ENCODE results near the gene KRT35.
"Not testable (repeated sequence)": the region's sequence is repeated elsewhere in the genome, so short reads cannot be mapped to it uniquely, and the experiment has no call there.

KRT35 gene

GRCh38 chr17:41451154-41451728, 29.7 kb downstream of the KRT35 start:
- DNase-seq: no peak

GRCh38 chr17:41449008-41449407, 31.9 kb downstream of the KRT35 start:
- no peak for DNase-seq

- DNase-seq: no peak
Observed at GRCh38 chr17:41448506-41448905, 32.4 kb downstream of the KRT35 start.

GRCh38 chr17:41446806-41447205, 34.1 kb downstream of the KRT35 start:
- DNase-seq: no peak

- DNase-seq: no peak
Observed at GRCh38 chr17:41444640-41445039, 36.3 kb downstream of the KRT35 start.

GRCh38 chr17:41444186-41444585, 36.8 kb downstream of the KRT35 start:
- DNase-seq: no peak

GRCh38 chr17:41442739-41443138, 38.2 kb downstream of the KRT35 start:
- DNase-seq: no peak

GRCh38 chr17:41440531-41441033, 40.4 kb downstream of the KRT35 start, which contains the start of gene KRT38:
Gene KRT38, minus strand, starts transcription at chr17:41440983. Its CDS starts 62 bp downstream, at chr17:41440921.
- DNase-seq: no peak

GRCh38 chr17:41439375-41439774, 41.6 kb downstream of the KRT35 start:
- no peak for DNase-seq

- DNase-seq: no peak
Observed at GRCh38 chr17:41437769-41438168, 43.2 kb downstream of the KRT35 start.

- DNase-seq: no peak
Observed at GRCh38 chr17:41437254-41437653, 43.7 kb downstream of the KRT35 start.

GRCh38 chr17:41434415-41434814, 46.5 kb downstream of the KRT35 start:
- DNase-seq: no peak

- DNase-seq: no peak
Observed at GRCh38 chr17:41434005-41434404, 46.9 kb downstream of the KRT35 start.

- no peak for DNase-seq
Observed at GRCh38 chr17:41433586-41433985, 47.4 kb downstream of the KRT35 start.

- not testable (repeated sequence) for DNase-seq
Observed at GRCh38 chr17:41430376-41430775, 50.6 kb downstream of the KRT35 start.

GRCh38 chr17:41429667-41430066, 51.3 kb downstream of the KRT35 start:
- no peak for DNase-seq

GRCh38 chr17:41428591-41429291, 52.2 kb downstream of the KRT35 start:
- no peak for DNase-seq

All from NCI-H2081 treated with DMSO at 0.1 percent for 48 hours (cell line).